ENCODE data around the gene DDX59.

DDX59 gene

DNA sequence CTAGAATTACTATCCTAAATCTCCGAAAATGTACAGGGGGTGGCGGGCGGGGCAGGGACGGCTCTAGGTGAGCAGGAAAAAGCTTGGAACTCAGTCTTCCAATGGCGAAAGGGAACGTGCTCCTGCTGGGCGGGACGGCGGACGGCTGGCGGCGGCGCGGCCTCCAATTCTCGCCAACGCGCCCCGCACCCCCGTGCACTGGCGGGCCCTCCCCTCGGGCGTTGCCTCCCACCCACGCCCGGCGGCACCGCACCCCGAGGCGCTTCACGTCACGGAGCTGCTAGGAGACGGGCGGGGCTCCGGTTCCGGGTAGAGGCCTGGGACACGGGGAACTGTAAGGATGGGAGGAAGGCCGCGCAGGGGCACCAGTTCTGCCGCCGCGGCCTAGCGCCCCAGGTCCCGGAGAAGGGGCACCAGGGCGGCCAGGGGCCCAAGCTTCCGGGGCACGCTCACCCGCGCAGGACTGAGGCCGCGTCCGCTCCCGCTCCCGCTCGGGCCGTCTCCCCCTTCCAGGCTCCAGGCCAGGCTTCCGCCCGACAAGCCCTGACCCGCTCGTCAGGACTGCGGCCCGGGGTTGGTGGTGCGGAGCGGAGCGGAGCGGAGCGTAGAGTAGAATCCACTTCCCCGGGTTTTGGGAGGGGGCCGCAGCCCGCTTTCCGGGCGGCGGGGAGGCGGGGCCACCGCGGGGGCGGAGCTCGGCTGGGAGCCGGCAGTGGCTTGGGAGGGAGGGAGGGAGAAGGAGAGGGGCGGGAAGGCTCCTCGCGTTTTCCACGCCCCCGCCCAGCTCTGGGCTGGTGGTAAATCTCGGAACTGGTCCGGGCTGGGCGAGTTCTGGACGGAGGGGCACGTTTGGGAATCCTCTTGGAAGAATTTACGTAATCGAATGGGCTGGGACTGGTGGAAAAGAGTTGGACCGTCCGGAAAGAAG is at the start of gene DDX59:
Gene DDX59, minus strand, starts transcription at position 594 of the 928 bp plus-strand sequence. CDS start 3,167 bp downstream, outside the sequence.
- peak; percentile 97 for DNase-seq

GRCh38 chr1:200714504-200715187 is 44.9 kb upstream of the DDX59 start:
- no peak for DNase-seq

DNA sequence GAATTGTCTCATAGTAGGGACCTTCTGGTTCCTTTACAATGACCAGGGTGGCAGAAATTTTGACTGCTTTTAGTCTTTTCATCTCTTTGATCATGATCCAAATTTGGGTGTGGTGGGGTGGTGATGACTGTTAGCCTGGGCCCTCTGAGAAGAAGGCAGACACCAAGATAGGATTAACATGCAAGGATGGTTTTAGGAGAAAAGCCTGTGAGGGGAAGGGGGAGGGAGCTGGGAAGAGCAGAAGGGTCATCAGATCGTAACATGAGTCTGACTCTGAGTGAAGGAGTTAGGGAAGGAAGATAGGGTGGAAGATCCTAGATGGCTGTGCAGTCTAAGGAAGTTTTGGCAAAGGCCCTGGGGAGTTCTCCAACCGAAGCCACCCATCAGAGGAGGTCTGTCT is 40.5 kb upstream of the DDX59 start:
- DNase-seq = no peak

GRCh38 chr1:200708769-200709168 is 39.1 kb upstream of the DDX59 start:
- no peak for DNase-seq

DNA sequence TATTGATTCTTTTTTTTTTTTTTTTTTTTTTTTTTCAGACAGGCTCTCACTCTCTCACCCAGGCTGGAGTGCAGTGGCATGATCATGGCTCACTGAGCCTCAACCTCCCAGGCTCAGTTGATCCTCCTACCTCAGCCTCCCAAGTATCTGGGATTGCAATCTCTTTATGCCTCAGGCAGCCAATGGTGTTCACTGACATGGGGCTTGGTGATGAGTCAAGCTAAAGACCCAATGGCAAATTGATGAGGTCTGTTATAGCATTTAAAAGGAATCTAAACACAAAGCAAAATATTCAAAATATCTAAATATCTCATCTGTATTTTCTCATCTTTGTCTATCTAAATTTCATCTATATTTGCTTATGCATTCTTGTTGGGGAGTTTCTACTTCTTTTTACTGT is 38.5 kb upstream of the DDX59 start:
- DNase-seq = no peak

DNA sequence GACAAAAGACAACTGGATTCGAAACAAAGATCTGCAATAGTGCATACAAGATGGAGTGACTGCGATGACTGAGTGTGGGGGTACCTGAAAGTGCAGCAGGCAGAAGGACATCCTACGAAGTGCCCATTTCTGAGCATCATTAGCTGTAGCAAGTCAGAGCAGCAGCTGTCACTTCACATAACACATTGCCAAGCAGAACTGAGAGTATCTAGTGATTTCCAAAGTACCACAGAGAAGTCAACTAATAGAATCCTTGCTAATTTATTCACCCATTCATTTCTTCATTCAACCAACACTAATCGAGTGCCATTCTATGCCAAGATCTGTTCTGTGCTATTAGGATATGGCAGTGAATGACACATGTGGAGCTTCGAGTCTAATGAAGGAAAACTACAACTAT is 37.4 kb upstream of the DDX59 start:
- no peak for DNase-seq

DNA sequence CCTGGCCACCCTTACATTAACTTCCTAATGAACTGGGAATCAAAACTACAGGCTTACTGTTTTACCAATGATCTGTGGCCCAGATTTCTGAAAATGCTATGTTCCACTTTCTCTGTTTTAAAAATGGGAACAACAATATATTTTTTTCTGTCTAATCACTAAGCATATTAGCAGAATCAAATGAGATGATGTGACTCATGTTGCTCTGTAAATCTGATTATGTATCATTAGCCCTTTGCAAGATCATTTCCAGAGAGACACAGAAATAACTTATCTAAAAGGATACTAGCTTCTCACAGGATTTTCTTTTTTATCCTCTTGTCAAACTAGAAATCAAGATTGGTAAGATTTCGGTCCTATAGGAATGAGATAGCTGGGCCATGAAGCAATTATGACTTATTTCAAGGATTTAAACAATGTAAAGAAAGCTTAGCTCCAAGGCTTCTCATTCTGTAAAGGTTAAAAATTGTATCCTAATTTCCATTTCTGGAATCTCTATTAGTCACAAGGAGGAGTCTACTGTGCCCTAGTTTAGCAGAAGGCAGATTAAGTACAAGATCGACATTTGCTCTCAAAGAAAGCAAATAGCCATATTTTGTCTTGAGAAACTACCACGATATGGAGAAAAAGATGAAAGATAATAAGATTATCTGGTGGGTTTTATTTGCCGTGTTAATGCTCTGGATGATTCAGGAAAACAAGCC is 36.6 kb upstream of the DDX59 start:
- DNase-seq = no peak

- DNase-seq = no peak
Measured at GRCh38 chr1:200704986-200705500, 35.3 kb upstream of the DDX59 start.

- no peak for DNase-seq
Measured at GRCh38 chr1:200699871-200700270, 30.2 kb upstream of the DDX59 start.

DNA sequence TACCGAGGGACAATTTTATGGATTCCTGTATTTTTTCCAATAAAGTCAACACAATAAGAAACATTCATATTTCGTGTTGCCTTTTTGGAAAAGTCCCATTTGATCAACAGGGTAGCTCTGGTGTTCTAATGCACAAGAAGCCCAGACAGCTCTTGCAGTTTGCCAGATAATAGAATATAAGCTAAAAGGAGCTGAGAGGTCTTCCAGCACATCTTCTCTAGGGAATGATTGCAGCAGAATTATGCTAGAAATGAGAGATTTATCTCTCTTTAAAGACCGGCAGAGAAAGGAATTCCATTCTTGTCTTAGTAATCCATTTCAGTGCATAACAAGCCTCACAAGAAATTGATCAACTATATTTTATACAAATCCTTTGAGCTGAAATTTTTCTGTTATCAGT is 25.0 kb upstream of the DDX59 start:
- DNase-seq = no peak

GRCh38 chr1:200693327-200693726 is 23.6 kb upstream of the DDX59 start:
- DNase-seq = no peak

- DNase-seq = no peak
Measured at GRCh38 chr1:200692316-200692715, 22.6 kb upstream of the DDX59 start.

DNA sequence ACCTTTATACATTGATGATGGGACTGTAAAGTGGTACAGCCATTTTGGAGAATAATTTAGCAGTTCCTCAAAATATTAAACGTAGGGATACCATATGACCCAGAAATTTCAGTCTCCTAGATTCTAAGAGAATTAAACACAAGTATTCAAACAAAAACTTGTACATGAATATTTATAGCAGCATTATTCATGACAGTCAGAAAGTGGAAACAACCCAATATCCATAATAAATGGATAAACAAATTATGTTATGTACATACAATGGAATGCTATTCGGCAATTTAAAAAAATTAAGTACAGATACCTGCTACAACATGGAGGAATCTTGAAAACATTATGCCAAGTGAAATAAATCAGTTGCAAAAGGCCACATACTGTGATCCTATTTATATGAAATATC is 16.9 kb upstream of the DDX59 start:
- no peak for DNase-seq

DNA sequence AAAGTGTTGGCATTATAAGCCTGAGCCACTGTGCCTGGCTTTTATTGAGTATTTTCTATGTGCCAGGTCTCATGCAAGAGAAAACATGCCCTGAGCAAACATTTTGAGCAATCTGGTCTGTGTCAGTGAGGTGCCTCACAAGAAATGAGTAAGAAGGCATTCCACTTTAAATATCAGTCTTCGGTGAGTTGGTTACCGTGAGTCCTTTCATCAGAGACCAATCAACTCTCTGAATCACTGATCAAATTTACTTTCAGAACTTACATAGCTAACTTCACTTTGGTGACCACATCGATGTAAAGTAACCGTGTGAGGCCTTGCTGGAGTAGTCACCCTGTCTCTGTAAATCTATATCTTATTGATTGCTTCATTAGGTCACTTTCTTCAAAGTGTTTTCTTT is 14.3 kb upstream of the DDX59 start:
- DNase-seq = no peak

DNA sequence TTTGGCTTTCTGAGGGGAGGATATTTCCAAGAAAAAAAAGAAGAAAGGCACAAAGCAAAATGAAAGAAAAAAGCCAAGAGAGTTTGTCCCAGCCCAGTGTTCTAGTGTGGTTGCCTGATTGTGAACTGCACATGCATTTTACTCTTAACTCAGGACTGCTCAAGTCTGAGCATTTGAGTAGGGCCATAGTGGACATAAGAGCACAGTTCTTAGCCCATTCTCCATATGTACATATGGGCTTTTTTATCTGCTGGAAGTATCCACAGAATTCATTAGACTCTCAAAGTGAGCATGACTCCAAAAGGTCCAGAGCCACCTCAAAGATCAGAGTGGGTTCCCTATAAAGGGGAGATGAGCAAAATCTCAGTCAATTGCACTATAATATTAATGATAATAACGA is 13.6 kb upstream of the DDX59 start:
- no peak for DNase-seq

GRCh38 chr1:200681231-200681630 is 11.5 kb upstream of the DDX59 start:
- DNase-seq = no peak

DNA sequence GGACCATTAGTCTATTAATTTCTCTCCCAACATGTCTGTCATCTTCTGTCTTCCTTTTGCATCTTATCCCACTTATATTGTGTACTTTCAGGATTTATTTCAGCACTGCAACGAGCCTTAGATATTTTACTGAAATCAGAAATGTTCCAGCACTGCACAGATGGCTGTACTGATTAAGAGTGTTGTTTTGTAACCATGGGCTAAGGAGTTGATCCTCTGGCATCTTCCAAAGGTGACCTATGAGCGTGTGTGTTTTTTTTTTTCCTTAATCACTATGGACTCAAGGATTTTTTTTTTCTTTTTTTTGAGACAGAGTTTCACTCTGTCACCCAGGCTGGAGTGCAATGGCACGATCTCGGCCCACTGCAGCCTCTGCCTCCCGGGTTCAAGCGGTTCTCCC is 7.1 kb upstream of the DDX59 start:
- no peak for DNase-seq

GRCh38 chr1:200675588-200675852 is 5.8 kb upstream of the DDX59 start:
- no peak for DNase-seq

- DNase-seq = no peak
Measured at GRCh38 chr1:200674838-200675587, 5.3 kb upstream of the DDX59 start.

DNA sequence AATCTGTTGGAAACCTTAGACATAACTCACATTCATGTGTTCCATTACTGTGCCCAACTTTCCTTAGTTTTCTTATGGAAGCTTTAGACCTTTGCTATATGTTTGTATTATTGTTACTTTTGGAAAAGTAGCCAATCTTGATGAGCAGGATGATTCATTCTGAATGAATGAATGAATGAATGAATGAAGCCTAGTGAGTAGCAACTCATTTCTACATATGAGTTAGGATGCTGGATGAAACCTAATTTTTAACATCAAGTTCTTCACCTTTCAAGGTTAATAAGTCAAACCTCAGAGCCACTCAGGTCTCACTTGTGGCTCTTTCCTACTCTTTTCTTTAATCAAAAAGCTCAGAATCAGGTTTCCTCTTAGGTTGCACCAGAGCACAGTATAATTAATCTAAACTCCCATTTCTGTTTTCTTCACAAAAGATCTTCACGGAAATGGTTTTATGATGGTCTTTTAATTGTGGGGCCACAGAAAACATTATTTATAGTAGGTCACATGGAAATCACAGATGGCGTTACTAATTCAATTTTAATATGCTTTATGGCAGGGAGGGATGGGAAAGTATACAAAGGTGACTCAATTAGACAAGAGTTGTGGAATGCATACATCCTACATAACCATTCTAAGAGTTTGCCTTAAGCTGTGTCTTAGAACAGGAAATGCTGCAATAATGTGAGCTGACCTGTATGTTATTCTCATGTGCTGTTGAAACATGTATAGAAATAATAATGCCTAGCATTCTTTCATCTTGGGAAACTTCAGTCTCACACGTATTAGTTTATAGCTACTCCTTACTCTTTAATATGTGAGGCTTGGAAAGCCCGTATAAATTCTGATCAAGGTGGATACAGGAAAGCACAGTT is 4.5 kb upstream of the DDX59 start:
- no peak for DNase-seq

DNA sequence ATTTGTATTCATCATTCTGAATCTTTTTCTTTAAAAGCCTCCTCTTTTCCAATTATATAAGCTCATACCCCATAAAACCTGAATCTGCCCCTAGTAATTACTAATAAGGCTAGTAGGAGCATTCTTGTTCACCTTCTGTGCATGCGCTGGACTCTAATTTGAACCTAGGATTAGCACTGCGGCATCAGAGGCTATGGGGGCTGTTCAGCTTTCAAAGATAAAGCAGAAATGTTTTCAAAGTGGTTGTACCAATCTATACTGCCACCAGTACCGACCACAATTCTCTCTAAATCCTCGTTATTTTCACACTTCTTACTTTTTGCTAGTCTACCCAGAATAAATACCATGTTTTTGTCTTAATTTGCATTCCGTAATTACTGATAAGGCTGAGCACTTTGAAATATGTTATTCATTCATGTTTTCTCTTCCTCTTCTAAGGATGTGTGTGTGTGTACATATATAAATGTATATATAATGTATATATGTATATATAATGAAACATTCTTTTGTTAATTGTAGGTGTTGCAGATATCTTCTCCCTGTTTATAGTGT is 1.6 kb upstream of the DDX59 start:
- DNase-seq = no peak

All from activated effector memory CD4-positive, alpha-beta T cell treated with anti-CD3 and anti-CD28 coated beads, Interleukin-2, amount 50 U/mL, for 16 hours (primary cell).